ENCODE data around the gene APBB1IP. TPM values are rescaled to one million over a fixed set of nuclear protein-coding genes. Genes with fewer than 3 reads are reported as not detected.
A peak's percentile ranks its signal among the peaks of the same experiment; 100 is the strongest.

APBB1IP gene
- polyA plus RNA-seq, 3 donors: 24.6 to 78.7 (median 45.4) TPM

DNA sequence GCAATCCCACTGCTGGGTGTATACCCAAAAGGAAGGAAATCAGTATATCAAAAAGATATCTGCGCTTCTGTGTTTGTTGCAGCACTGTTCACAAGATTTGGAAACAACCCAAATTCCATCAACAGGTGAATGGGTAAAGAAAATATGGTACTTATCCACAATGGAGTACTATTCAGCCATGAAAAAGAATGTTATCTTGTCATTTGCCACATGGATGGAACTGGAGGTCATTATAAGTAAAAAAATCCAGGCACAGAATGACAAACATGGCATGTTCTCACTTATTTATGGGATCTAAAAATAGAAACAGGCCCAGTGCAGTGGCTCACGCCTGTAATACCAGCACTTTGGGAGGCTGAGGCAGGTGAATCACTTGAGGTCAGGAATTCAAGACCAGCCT lies 15.7 kb downstream of the APBB1IP start:
- Histone ChIP-seq H4K20me1 (ENCODE audit: insufficient read depth, low read length) (peaks cover 99% of the 10 kb centered on the region), H3K79me2 (ENCODE audit: insufficient read depth, low read length) (peaks cover 100% of the 10 kb centered on the region), H3K4me1 (ENCODE audit: control insufficient read depth in 1 of 2, insufficient read depth in 2 of 2, low read length in 2 of 2) (peaks cover 36 to 42% of the 10 kb centered on the region in 2 donors), H3K9me3 (replicated peaks in 1 of 2; ENCODE audit: control insufficient read depth in 1 of 2, insufficient read depth in 1 of 2, low read length in 2 of 2) (no peaks in the 10 kb centered on the region), H3K36me3 (replicated peaks in 1 of 2; ENCODE audit: control insufficient read depth in 1 of 2, insufficient read depth in 2 of 2, low read length in 2 of 2) (peaks cover 18 to 27% of the 10 kb centered on the region in 2 donors), H3K4me2 (replicated peaks; ENCODE audit: extremely low read depth, low read length, poor library complexity, severe bottlenecking) (no peak overlapping the region), H3K9ac (ENCODE audit: insufficient read depth, low read length, poor library complexity, severe bottlenecking) (no peak overlapping the region), H3K27me3 (ENCODE audit: control insufficient read depth in 2 of 2, insufficient read depth in 2 of 2, low read length in 2 of 2) (no peaks in the 10 kb centered on the region), H3K4me3 (replicated peaks in 1 of 3; ENCODE audit: low read depth in 2 of 3, low read length in 3 of 3) (no peak overlapping the region), H2AFZ (ENCODE audit: insufficient read depth, low read depth, low read length, poor library complexity, severe bottlenecking) (no peak overlapping the region), H3K27ac (ENCODE audit: low read depth in 1 of 2, low read length in 2 of 2) (peak overlapping the region in 1 of 2 donors; percentile 45)
- WGBS (ENCODE audit: insufficient coverage): 100% methylated on average over 1 of the region's 2 CpGs
- Mint-ChIP-seq H3K4me3 (no peak overlapping the region), H3K36me3 (peaks cover 44 to 46% of the 10 kb centered on the region in 2 donors), H3K9me3 (peaks cover 0 to 2% (median 0%) of the 10 kb centered on the region in 7 donors), H3K4me1 (peaks cover 66% of the 10 kb centered on the region), H3K27ac (peak overlapping the region in 4 of 7 donors; percentile 11 to 75 (median 54)), H3K27me3 (ENCODE audit: low read depth in 3 of 3) (no peaks in the 10 kb centered on the region)
- TF ChIP-seq, protein P1, sequence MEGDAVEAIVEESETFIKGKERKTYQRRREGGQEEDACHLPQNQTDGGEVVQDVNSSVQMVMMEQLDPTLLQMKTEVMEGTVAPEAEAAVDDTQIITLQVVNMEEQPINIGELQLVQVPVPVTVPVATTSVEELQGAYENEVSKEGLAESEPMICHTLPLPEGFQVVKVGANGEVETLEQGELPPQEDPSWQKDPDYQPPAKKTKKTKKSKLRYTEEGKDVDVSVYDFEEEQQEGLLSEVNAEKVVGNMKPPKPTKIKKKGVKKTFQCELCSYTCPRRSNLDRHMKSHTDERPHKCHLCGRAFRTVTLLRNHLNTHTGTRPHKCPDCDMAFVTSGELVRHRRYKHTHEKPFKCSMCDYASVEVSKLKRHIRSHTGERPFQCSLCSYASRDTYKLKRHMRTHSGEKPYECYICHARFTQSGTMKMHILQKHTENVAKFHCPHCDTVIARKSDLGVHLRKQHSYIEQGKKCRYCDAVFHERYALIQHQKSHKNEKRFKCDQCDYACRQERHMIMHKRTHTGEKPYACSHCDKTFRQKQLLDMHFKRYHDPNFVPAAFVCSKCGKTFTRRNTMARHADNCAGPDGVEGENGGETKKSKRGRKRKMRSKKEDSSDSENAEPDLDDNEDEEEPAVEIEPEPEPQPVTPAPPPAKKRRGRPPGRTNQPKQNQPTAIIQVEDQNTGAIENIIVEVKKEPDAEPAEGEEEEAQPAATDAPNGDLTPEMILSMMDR (IDR thresholded peaks at IDR 0.05): no peak
- intact Hi-C loops (cut with micrococcal nuclease): no loop called here
- DNase-seq: no peak

DNA sequence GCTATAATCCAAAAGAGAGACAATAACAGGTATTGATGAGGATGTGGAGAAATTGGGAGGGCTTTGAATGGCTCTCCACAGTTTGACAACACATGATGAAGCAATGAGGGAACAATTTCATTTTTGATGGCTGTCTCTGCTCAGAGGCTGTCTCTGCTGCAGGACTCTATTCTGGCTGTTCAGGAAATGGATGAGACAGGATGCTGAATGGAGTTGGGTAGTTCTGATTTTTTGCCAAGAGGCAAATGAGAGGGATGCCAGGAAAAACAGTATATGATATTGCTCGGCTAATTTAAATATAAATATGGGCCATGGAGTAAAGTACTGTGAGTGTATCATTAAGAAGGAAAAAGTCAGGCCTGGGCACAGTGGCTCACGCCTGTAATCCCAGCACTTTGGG lies 16.8 kb downstream of the APBB1IP start:
- TF ChIP-seq, protein P1 (IDR thresholded peaks at IDR 0.05): no peak
- H3K36me3 ChIP-seq (replicated peaks in 1 of 2; ENCODE audit: control insufficient read depth in 1 of 2, insufficient read depth in 2 of 2, low read length in 2 of 2): peaks cover 12 to 16% of the 10 kb centered on the region in 2 donors
- no peak overlapping the region for H3K4me3 ChIP-seq (replicated peaks in 1 of 3; ENCODE audit: low read depth in 2 of 3, low read length in 3 of 3)
- H3K36me3 Mint-ChIP-seq: peaks cover 36 to 40% of the 10 kb centered on the region in 2 donors
- intact Hi-C loops (cut with micrococcal nuclease): no loop called here
- H2AFZ ChIP-seq (ENCODE audit: insufficient read depth, low read depth, low read length, poor library complexity, severe bottlenecking): no peak overlapping the region
- no peak overlapping the region for H3K27ac ChIP-seq (ENCODE audit: low read depth in 1 of 2, low read length in 2 of 2)
- peak overlapping the region in 6 of 7 donors; percentile 27 to 89 (median 48) for H3K27ac Mint-ChIP-seq
- peaks cover 36 to 39% of the 10 kb centered on the region in 2 donors for H3K4me1 ChIP-seq (ENCODE audit: control insufficient read depth in 1 of 2, insufficient read depth in 2 of 2, low read length in 2 of 2)
- no peaks in the 10 kb centered on the region for H3K9me3 ChIP-seq (replicated peaks in 1 of 2; ENCODE audit: control insufficient read depth in 1 of 2, insufficient read depth in 1 of 2, low read length in 2 of 2)
- H3K4me2 ChIP-seq (replicated peaks; ENCODE audit: extremely low read depth, low read length, poor library complexity, severe bottlenecking): no peak overlapping the region
- DNase-seq: no peak
- H4K20me1 ChIP-seq (ENCODE audit: insufficient read depth, low read length): peaks cover 95% of the 10 kb centered on the region
- peaks cover 0 to 2% (median 0%) of the 10 kb centered on the region in 7 donors for H3K9me3 Mint-ChIP-seq
- H3K27me3 Mint-ChIP-seq (ENCODE audit: low read depth in 3 of 3): no peaks in the 10 kb centered on the region
- H3K27me3 ChIP-seq (ENCODE audit: control insufficient read depth in 2 of 2, insufficient read depth in 2 of 2, low read length in 2 of 2): no peaks in the 10 kb centered on the region
- peak overlapping the region in 1 of 2 donors; percentile 12 for H3K4me3 Mint-ChIP-seq
- H3K79me2 ChIP-seq (ENCODE audit: insufficient read depth, low read length): peaks cover 99% of the 10 kb centered on the region
- peaks cover 59% of the 10 kb centered on the region for H3K4me1 Mint-ChIP-seq
- WGBS (ENCODE audit: insufficient coverage): 100% methylated on average over 2 of the region's 2 CpGs
- no peak overlapping the region for H3K9ac ChIP-seq (ENCODE audit: insufficient read depth, low read length, poor library complexity, severe bottlenecking)

Data from CD14-positive monocyte (primary cell).